Hepatocyte (in vitro differentiated cells): ENCODE data around the gene TSEN2. TPM values are rescaled to one million over a fixed set of nuclear protein-coding genes. Genes with fewer than 3 reads are reported as not detected.

ENCODE experiments used
- DNase-seq: peaks from one replicate; pipeline ENCODE4 v3.0.0-alpha.2; 2016; ENCODE audit warnings: low spot score
- H2AFZ ChIP-seq: fragments of 200-600 bp; sonication (generic); 2 replicates; pipeline ENCODE4 v1.6.0; 2016; ENCODE audit warnings: antibody characterized with exemption, mild to moderate bottlenecking
- H3K27ac ChIP-seq: fragments of 200-600 bp; sonication (generic); 2 replicates; pipeline ENCODE4 v1.5.1; 2016; ENCODE audit warnings: mild to moderate bottlenecking
- H3K27me3 ChIP-seq: fragments of 200-600 bp; sonication (generic); 2 replicates; pipeline ENCODE4 v1.6.1; 2016
- H3K36me3 ChIP-seq: fragments of 200-600 bp; sonication (generic); replicated peaks from 2 replicates; pipeline ENCODE4 v1.5.1; 2016; ENCODE audit warnings: low read depth; ENCODE audit not compliant: insufficient read depth
- H3K4me1 ChIP-seq: fragments of 200-600 bp; sonication (generic); 2 replicates; pipeline ENCODE4 v1.5.1; 2016; ENCODE audit warnings: mild to moderate bottlenecking, moderate library complexity; ENCODE audit not compliant: insufficient read depth
- H3K4me2 ChIP-seq: fragments of 200-600 bp; sonication (generic); 2 replicates; pipeline ENCODE4 v1.6.0; 2016
- H3K4me3 ChIP-seq: fragments of 200-600 bp; sonication (generic); 2 replicates; pipeline ENCODE4 v1.5.1; 2016; ENCODE audit warnings: mild to moderate bottlenecking
- H3K79me2 ChIP-seq: fragments of 200-600 bp; sonication (generic); 2 replicates; pipeline ENCODE4 v1.6.0; 2017; ENCODE audit warnings: mild to moderate bottlenecking
- H3K9me2 ChIP-seq: fragments of 200-600 bp; sonication (generic); replicated peaks from 2 replicates; pipeline ENCODE4 v1.6.0; 2017; ENCODE audit warnings: mild to moderate bottlenecking; ENCODE audit not compliant: insufficient read depth
- H3K9me3 ChIP-seq: fragments of 200-600 bp; sonication (generic); 2 replicates; pipeline ENCODE4 v1.5.1; 2016; ENCODE audit warnings: low read depth, mild to moderate bottlenecking
- H4K20me1 ChIP-seq: fragments of 200-600 bp; sonication (generic); 2 replicates; pipeline ENCODE4 v1.6.0; 2016; ENCODE audit warnings: mild to moderate bottlenecking; ENCODE audit not compliant: insufficient read depth, poor library complexity, severe bottlenecking
- CTCF ChIP-seq: fragments of 200-600 bp; sonication (generic); IDR thresholded peaks from 2 replicates; pipeline ENCODE4 v1.5.1; 2016; ENCODE audit warnings: antibody characterized with exemption, mild to moderate bottlenecking; ENCODE audit not compliant: poor library complexity
- EZH2 ChIP-seq: fragments of 200-600 bp; sonication (generic); IDR thresholded peaks from 2 replicates; pipeline ENCODE4 v1.6.1; 2016; ENCODE audit warnings: antibody characterized with exemption, mild to moderate bottlenecking, borderline replicate concordance
- EZH2phosphoT487 ChIP-seq: fragments of 200-600 bp; sonication (generic); IDR thresholded peaks from one replicate; pipeline ENCODE4 v1.6.1; 2018; ENCODE audit warnings: antibody characterized with exemption, mild to moderate bottlenecking, low read depth, moderate library complexity; ENCODE audit not compliant: unreplicated experiment, severe bottlenecking
- WGBS: methylation state at CpG from one replicate; pipeline ENCODE4 v1.1.6; 2016; ENCODE audit warnings: low lambda C conversion rate; ENCODE audit errors: missing lambda C conversion rate; 5-methylcytosine and 5-hydroxymethylcytosine counted together
- polyA plus RNA-seq: library from polyadenylated mRNA; unstranded; fragments of >200 nt; fragmentation: Nextera tagmentation; extraction: Ambion mirVana; gene quantifications from 2 replicates; pipeline ENCODE4 v1.2.1, GENCODE V29; 2016
- total RNA-seq: library from RNA; depleted of rRNA; stranded (reverse); fragments of >200 nt; gene quantifications from 2 replicates; pipeline ENCODE4 v1.2.3, GENCODE V29; 2014

Gene TSEN2
- total and polyA plus RNA-seq, 2 experiments from 2014 or later: 9.6 to 17.8 TPM

GRCh38 chr3:12509466-12509865 lies 25.2 kb downstream of the TSEN2 start:
- Histone ChIP-seq H3K4me1 (no peaks in the 10 kb centered on the region), H3K4me2 (no peak overlapping the region), H3K79me2 (no peaks in the 10 kb centered on the region), H3K9me2 (no peaks in the 10 kb centered on the region), H3K27ac (peak overlapping the region; percentile 43), H3K27me3 (no peaks in the 10 kb centered on the region), H3K4me3 (no peak overlapping the region), H3K36me3 (no peaks in the 10 kb centered on the region), H2AFZ (no peak overlapping the region), H3K9me3 (no peaks in the 10 kb centered on the region), H4K20me1 (no peaks in the 10 kb centered on the region)
- no peak for DNase-seq
- TF ChIP-seq EZH2 (no peak), CTCF (no peak)
- 83% methylated on average over 3 of the region's 3 CpGs for WGBS

GRCh38 chr3:12512534-12513118 lies 28.3 kb downstream of the TSEN2 start:
- Histone ChIP-seq H2AFZ (no peak overlapping the region), H3K4me1 (no peaks in the 10 kb centered on the region), H3K4me3 (no peak overlapping the region), H3K27ac (no peak overlapping the region), H3K9me2 (no peaks in the 10 kb centered on the region), H3K27me3 (no peaks in the 10 kb centered on the region), H3K4me2 (no peak overlapping the region), H4K20me1 (no peaks in the 10 kb centered on the region), H3K9me3 (no peaks in the 10 kb centered on the region), H3K79me2 (no peaks in the 10 kb centered on the region), H3K36me3 (no peaks in the 10 kb centered on the region)
- no peak for TF ChIP-seq CTCF
- TF ChIP-seq EZH2phosphoT487: no peak
- TF ChIP-seq EZH2: no peak
- WGBS: 93% methylated on average over 4 of the region's 4 CpGs
- no peak for DNase-seq

DNA sequence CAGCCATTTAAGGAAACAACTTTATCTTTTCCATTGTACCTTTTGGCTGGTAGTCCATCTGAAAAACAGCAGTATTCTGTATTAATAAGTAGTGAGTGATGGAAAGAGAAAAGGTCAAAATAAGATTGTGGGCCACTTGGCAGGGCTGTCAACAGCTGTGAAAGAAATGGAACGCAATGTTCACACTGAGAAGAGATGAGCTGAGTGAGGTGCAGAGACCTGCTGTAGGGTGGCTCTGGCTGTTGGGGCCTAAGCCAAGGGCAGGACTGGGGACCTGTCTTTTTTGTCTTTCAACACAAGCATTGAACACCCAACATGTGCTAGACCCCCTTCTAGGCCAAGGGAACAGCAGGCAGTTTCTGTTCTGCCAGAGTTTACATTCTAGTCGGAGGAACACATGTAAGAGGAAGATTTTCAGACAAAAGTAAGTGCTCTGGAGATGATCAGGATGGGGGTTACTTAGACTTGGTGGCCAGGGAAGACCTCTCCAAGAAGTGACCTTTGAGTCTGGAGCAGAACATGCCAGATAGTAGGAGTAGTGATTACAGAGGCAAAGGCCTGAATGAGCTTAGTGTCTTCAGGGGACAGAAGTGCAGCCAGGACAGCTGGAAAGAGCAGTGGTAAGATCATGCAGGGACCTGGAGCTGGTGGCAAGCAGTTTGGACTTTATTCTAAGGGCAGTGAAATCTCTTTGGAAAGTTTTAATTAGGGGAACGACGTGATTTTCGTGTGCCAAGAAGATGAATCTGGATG lies 29.6 kb downstream of the TSEN2 start:
- 89% methylated on average over 5 of the region's 5 CpGs for WGBS
- no peak for DNase-seq
- Histone ChIP-seq H4K20me1 (no peaks in the 10 kb centered on the region), H3K4me1 (no peaks in the 10 kb centered on the region), H3K4me2 (no peak overlapping the region), H3K27ac (no peak overlapping the region), H3K4me3 (no peak overlapping the region), H3K9me3 (no peaks in the 10 kb centered on the region), H3K9me2 (no peaks in the 10 kb centered on the region), H3K79me2 (no peaks in the 10 kb centered on the region), H2AFZ (no peak overlapping the region), H3K27me3 (no peaks in the 10 kb centered on the region), H3K36me3 (no peaks in the 10 kb centered on the region)
- TF ChIP-seq CTCF: no peak
- no peak for TF ChIP-seq EZH2phosphoT487
- TF ChIP-seq EZH2: no peak
